GM23338 (cell line): ENCODE measurements around the gene OMD. TPM values are rescaled to one million over a fixed set of nuclear protein-coding genes. Genes with fewer than 3 reads are reported as not detected.

Experiments
- ATAC-seq: fragments of 200-7000 bp; cut with Tn5 transposase; 3 replicates; pipeline ENCODE4 v1.9.1; 2020
- DNase-seq: peaks from one replicate; pipeline ENCODE4 v3.0.0-alpha.2; 2015; ENCODE audit warnings: low spot score
- H2AFZ ChIP-seq: fragments of 200-600 bp; sonication (generic); 2 replicates; pipeline ENCODE4 v1.8.0; 2016; ENCODE audit warnings: antibody characterized with exemption, mild to moderate bottlenecking, moderate library complexity
- H3F3A ChIP-seq: fragments of 200-600 bp; sonication (generic); replicated peaks from 2 replicates; pipeline ENCODE4 v1.8.0; 2017; ENCODE audit warnings: antibody characterized with exemption, mixed run types, low read depth
- H3K27ac ChIP-seq: fragments of 200-600 bp; sonication (generic); 2 replicates; pipeline ENCODE4 v1.6.1; 2016; ENCODE audit warnings: low read depth
- H3K27me3 ChIP-seq: fragments of 200-600 bp; sonication (generic); 2 replicates; pipeline ENCODE4 v1.8.0; 2016; ENCODE audit warnings: mild to moderate bottlenecking, mixed run types, moderate library complexity; ENCODE audit not compliant: insufficient read depth
- H3K36me3 ChIP-seq: fragments of 200-600 bp; sonication (generic); 2 replicates; pipeline ENCODE4 v1.8.0; 2016; ENCODE audit warnings: mild to moderate bottlenecking; ENCODE audit not compliant: insufficient read depth
- H3K4me1 ChIP-seq: fragments of 200-600 bp; sonication (generic); 2 replicates; pipeline ENCODE4 v1.8.0; 2016; ENCODE audit warnings: mild to moderate bottlenecking, moderate library complexity; ENCODE audit not compliant: insufficient read depth
- H3K4me2 ChIP-seq: fragments of 200-600 bp; sonication (generic); 2 replicates; pipeline ENCODE4 v1.7.1; 2017; ENCODE audit warnings: mixed run types
- H3K4me3 ChIP-seq: fragments of 200-600 bp; sonication (generic); 2 replicates; pipeline ENCODE4 v1.6.1; 2016; ENCODE audit warnings: mixed run types
- H3K79me2 ChIP-seq: fragments of 200-600 bp; sonication (generic); replicated peaks from 2 replicates; pipeline ENCODE4 v1.8.0; 2017; ENCODE audit warnings: mild to moderate bottlenecking; ENCODE audit not compliant: insufficient read depth
- H3K9me2 ChIP-seq: fragments of 200-600 bp; sonication (generic); 2 replicates; pipeline ENCODE4 v1.8.0; 2017; ENCODE audit not compliant: insufficient read depth
- H4K20me1 ChIP-seq: fragments of 200-600 bp; sonication (generic); replicated peaks from 2 replicates; pipeline ENCODE4 v1.8.0; 2017; ENCODE audit warnings: mild to moderate bottlenecking; ENCODE audit not compliant: insufficient read depth
- H3K27ac Mint-ChIP-seq: 2 replicates; pipeline ENCODE4 v1.8.0; 2020; ENCODE audit warnings: inconsistent platforms, mild to moderate bottlenecking, moderate library complexity, mixed read lengths
- H3K27me3 Mint-ChIP-seq: 3 replicates; pipeline ENCODE4 v1.8.0; 2022; ENCODE audit warnings: low read depth, mild to moderate bottlenecking, moderate library complexity, mixed read lengths, inconsistent platforms; ENCODE audit not compliant: insufficient read depth, poor library complexity
- H3K36me3 Mint-ChIP-seq: 3 replicates; pipeline ENCODE4 v1.8.0; 2021; ENCODE audit warnings: low read depth, mild to moderate bottlenecking, inconsistent platforms, moderate library complexity, mixed read lengths
- H3K4me1 Mint-ChIP-seq: 3 replicates; pipeline ENCODE4 v1.8.0; 2020; ENCODE audit warnings: mild to moderate bottlenecking, inconsistent platforms, mixed read lengths
- H3K4me3 Mint-ChIP-seq: 3 replicates; pipeline ENCODE4 v1.8.0; 2021; ENCODE audit warnings: moderate library complexity, mild to moderate bottlenecking, inconsistent platforms, mixed read lengths
- H3K9me3 Mint-ChIP-seq: 3 replicates; pipeline ENCODE4 v1.8.0; 2020; ENCODE audit warnings: moderate library complexity, mild to moderate bottlenecking, inconsistent platforms, mixed read lengths
- CREB1 ChIP-seq: fragments of 250-450 bp; sonication (Bioruptor Pico); IDR thresholded peaks from 2 replicates; pipeline ENCODE4 v1.5.0; 2020; ENCODE audit warnings: low read depth, mild to moderate bottlenecking, moderate library complexity
- EZH2 ChIP-seq: fragments of 200-600 bp; sonication (generic); IDR thresholded peaks from one replicate; pipeline ENCODE4 v1.8.0; 2017; ENCODE audit warnings: antibody characterized with exemption, mild to moderate bottlenecking, low read depth; ENCODE audit not compliant: unreplicated experiment
- EZH2phosphoT487 ChIP-seq: fragments of 200-600 bp; sonication (generic); IDR thresholded peaks from one replicate; pipeline ENCODE4 v1.8.1; 2018; ENCODE audit warnings: antibody characterized with exemption; ENCODE audit not compliant: unreplicated experiment
- JUNB ChIP-seq: IDR thresholded peaks from one replicate; pipeline ENCODE4 v1.6.1; 2016; ENCODE audit warnings: antibody characterized with exemption; ENCODE audit not compliant: unreplicated experiment
- NANOG ChIP-seq: IDR thresholded peaks from 2 replicates; pipeline ENCODE4 v1.6.1; 2016; ENCODE audit warnings: antibody characterized with exemption, borderline replicate concordance
- POLR2AphosphoS5 ChIP-seq: IDR thresholded peaks from 2 replicates; pipeline ENCODE4 v1.6.1; 2016; ENCODE audit warnings: antibody characterized with exemption, low read depth
- STAT1 ChIP-seq: IDR thresholded peaks from one replicate; pipeline ENCODE4 v1.6.1; 2016; ENCODE audit warnings: antibody characterized with exemption; ENCODE audit not compliant: unreplicated experiment
- ZNF114 ChIP-seq: fragments of 250-450 bp; sonication (Bioruptor Pico); IDR thresholded peaks from 2 replicates; pipeline ENCODE4 v1.5.0; 2020; ENCODE audit warnings: mild to moderate bottlenecking, moderate library complexity
- ZNF331 ChIP-seq: fragments of 250-450 bp; sonication (Bioruptor Pico); IDR thresholded peaks from 2 replicates; pipeline ENCODE4 v1.5.0; 2020; ENCODE audit warnings: low read depth, mild to moderate bottlenecking, moderate library complexity
- polyA plus RNA-seq: library from polyadenylated mRNA; unstranded; fragments of >200 nt; fragmentation: Nextera tagmentation; extraction: Ambion mirVana; gene quantifications from 2 replicates; pipeline ENCODE4 v1.2.1, GENCODE V29; 2016
- total RNA-seq: library from RNA; depleted of rRNA; stranded (reverse); fragments of >200 nt; shearing (Covaris generic); gene quantifications from 2 replicates; pipeline ENCODE4 v1.2.3, GENCODE V29; 2014
- TF ChIP-seq, protein P1 (sequence below): IDR thresholded peaks from one replicate; pipeline ENCODE4 v1.6.1; 2018; ENCODE audit warnings: antibody characterized with exemption; ENCODE audit not compliant: unreplicated experiment
- TF ChIP-seq, protein P2 (sequence below), 2 experiments: fragments of 200-600 bp in 1 of 2; sonication (generic) in 1 of 2; conservative IDR thresholded peaks; 2 replicates each; pipeline versions ENCODE4 v1.5.1 to v1.6.1; 2016 to 2017; ENCODE audit warnings: antibody characterized with exemption in 2 of 2, low read depth in 2 of 2, mild to moderate bottlenecking in 2 of 2, moderate library complexity in 1 of 2
- TF ChIP-seq, protein P3 (sequence below): fragments of 250-450 bp; sonication (Bioruptor Pico); IDR thresholded peaks from 2 replicates; pipeline ENCODE4 v1.5.0; 2020; ENCODE audit warnings: mild to moderate bottlenecking, moderate library complexity
- TF ChIP-seq, protein P4 (sequence below): IDR thresholded peaks from 2 replicates; pipeline ENCODE4 v1.6.1; 2016; ENCODE audit warnings: antibody characterized with exemption

Gene OMD
- total and polyA plus RNA-seq, 2 experiments from 2014 or later = 1.1 TPM; not detected in 1

DNA sequence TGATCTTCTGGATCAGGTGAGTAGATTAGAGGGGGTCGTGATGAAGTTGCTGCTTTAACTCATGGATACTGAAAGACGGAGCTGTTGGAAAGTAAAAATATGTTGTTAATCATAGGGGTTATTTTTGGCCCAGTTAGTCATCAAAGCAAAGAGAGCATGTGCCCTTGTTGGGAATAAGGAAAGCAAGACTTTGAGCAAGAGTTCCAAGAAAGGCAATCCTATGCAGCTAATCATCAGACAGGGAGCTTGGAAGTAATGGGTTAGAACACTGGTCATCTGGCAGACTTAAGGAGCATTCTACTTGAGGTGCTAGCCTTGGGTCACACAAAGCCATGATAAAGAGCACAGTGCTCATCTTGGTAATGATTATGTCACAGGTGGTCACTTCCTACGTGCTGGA is 39.7 kb upstream of the OMD start:
- DNase-seq (no peak), ATAC-seq (no peak)
- H3K36me3 Mint-ChIP-seq = no peaks in the 10 kb centered on the region
- H3K4me3 Mint-ChIP-seq = no peak overlapping the region
- Histone ChIP-seq H3K4me2 (no peak overlapping the region), H3K79me2 (no peaks in the 10 kb centered on the region), H3K4me3 (no peak overlapping the region), H3K27me3 (no peaks in the 10 kb centered on the region), H3K4me1 (no peaks in the 10 kb centered on the region), H3F3A (no peaks in the 10 kb centered on the region), H4K20me1 (no peaks in the 10 kb centered on the region; the same call in 1 of the 2 replicates), H2AFZ (no peak overlapping the region), H3K27ac (no peak overlapping the region), H3K36me3 (no peaks in the 10 kb centered on the region), H3K9me2 (no peaks in the 10 kb centered on the region)
- TF ChIP-seq, protein P1, sequence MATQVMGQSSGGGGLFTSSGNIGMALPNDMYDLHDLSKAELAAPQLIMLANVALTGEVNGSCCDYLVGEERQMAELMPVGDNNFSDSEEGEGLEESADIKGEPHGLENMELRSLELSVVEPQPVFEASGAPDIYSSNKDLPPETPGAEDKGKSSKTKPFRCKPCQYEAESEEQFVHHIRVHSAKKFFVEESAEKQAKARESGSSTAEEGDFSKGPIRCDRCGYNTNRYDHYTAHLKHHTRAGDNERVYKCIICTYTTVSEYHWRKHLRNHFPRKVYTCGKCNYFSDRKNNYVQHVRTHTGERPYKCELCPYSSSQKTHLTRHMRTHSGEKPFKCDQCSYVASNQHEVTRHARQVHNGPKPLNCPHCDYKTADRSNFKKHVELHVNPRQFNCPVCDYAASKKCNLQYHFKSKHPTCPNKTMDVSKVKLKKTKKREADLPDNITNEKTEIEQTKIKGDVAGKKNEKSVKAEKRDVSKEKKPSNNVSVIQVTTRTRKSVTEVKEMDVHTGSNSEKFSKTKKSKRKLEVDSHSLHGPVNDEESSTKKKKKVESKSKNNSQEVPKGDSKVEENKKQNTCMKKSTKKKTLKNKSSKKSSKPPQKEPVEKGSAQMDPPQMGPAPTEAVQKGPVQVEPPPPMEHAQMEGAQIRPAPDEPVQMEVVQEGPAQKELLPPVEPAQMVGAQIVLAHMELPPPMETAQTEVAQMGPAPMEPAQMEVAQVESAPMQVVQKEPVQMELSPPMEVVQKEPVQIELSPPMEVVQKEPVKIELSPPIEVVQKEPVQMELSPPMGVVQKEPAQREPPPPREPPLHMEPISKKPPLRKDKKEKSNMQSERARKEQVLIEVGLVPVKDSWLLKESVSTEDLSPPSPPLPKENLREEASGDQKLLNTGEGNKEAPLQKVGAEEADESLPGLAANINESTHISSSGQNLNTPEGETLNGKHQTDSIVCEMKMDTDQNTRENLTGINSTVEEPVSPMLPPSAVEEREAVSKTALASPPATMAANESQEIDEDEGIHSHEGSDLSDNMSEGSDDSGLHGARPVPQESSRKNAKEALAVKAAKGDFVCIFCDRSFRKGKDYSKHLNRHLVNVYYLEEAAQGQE = no peak
- TF ChIP-seq, protein P2, sequence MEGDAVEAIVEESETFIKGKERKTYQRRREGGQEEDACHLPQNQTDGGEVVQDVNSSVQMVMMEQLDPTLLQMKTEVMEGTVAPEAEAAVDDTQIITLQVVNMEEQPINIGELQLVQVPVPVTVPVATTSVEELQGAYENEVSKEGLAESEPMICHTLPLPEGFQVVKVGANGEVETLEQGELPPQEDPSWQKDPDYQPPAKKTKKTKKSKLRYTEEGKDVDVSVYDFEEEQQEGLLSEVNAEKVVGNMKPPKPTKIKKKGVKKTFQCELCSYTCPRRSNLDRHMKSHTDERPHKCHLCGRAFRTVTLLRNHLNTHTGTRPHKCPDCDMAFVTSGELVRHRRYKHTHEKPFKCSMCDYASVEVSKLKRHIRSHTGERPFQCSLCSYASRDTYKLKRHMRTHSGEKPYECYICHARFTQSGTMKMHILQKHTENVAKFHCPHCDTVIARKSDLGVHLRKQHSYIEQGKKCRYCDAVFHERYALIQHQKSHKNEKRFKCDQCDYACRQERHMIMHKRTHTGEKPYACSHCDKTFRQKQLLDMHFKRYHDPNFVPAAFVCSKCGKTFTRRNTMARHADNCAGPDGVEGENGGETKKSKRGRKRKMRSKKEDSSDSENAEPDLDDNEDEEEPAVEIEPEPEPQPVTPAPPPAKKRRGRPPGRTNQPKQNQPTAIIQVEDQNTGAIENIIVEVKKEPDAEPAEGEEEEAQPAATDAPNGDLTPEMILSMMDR (conservative IDR thresholded peaks at IDR 0.05; ENCODE audit: low read depth in 2 of 2) = no peak
- no peak for TF ChIP-seq NANOG
- no peak for TF ChIP-seq CREB1 (CRISPR knock-in tag)
- no peak for TF ChIP-seq POLR2AphosphoS5
- no peak for TF ChIP-seq EZH2
- TF ChIP-seq, protein P3, sequence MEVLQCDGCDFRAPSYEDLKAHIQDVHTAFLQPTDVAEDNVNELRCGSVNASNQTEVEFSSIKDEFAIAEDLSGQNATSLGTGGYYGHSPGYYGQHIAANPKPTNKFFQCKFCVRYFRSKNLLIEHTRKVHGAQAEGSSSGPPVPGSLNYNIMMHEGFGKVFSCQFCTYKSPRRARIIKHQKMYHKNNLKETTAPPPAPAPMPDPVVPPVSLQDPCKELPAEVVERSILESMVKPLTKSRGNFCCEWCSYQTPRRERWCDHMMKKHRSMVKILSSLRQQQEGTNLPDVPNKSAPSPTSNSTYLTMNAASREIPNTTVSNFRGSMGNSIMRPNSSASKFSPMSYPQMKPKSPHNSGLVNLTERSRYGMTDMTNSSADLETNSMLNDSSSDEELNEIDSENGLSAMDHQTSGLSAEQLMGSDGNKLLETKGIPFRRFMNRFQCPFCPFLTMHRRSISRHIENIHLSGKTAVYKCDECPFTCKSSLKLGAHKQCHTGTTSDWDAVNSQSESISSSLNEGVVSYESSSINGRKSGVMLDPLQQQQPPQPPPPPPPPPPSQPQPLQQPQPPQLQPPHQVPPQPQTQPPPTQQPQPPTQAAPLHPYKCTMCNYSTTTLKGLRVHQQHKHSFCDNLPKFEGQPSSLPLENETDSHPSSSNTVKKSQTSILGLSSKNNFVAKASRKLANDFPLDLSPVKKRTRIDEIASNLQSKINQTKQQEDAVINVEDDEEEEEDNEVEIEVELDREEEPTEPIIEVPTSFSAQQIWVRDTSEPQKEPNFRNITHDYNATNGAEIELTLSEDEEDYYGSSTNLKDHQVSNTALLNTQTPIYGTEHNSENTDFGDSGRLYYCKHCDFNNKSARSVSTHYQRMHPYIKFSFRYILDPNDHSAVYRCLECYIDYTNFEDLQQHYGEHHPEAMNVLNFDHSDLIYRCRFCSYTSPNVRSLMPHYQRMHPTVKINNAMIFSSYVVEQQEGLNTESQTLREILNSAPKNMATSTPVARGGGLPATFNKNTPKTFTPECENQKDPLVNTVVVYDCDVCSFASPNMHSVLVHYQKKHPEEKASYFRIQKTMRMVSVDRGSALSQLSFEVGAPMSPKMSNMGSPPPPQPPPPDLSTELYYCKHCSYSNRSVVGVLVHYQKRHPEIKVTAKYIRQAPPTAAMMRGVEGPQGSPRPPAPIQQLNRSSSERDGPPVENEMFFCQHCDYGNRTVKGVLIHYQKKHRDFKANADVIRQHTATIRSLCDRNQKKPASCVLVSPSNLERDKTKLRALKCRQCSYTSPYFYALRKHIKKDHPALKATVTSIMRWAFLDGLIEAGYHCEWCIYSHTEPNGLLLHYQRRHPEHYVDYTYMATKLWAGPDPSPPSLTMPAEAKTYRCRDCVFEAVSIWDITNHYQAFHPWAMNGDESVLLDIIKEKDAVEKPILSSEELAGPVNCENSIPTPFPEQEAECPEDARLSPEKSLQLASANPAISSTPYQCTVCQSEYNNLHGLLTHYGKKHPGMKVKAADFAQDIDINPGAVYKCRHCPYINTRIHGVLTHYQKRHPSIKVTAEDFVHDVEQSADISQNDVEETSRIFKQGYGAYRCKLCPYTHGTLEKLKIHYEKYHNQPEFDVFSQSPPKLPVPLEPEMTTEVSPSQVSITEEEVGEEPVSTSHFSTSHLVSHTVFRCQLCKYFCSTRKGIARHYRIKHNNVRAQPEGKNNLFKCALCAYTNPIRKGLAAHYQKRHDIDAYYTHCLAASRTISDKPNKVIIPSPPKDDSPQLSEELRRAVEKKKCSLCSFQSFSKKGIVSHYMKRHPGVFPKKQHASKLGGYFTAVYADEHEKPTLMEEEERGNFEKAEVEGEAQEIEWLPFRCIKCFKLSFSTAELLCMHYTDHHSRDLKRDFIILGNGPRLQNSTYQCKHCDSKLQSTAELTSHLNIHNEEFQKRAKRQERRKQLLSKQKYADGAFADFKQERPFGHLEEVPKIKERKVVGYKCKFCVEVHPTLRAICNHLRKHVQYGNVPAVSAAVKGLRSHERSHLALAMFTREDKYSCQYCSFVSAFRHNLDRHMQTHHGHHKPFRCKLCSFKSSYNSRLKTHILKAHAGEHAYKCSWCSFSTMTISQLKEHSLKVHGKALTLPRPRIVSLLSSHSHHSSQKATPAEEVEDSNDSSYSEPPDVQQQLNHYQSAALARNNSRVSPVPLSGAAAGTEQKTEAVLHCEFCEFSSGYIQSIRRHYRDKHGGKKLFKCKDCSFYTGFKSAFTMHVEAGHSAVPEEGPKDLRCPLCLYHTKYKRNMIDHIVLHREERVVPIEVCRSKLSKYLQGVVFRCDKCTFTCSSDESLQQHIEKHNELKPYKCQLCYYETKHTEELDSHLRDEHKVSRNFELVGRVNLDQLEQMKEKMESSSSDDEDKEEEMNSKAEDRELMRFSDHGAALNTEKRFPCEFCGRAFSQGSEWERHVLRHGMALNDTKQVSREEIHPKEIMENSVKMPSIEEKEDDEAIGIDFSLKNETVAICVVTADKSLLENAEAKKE (CRISPR knock-in tag) = no peak
- TF ChIP-seq JUNB = no peak
- TF ChIP-seq, protein P4, sequence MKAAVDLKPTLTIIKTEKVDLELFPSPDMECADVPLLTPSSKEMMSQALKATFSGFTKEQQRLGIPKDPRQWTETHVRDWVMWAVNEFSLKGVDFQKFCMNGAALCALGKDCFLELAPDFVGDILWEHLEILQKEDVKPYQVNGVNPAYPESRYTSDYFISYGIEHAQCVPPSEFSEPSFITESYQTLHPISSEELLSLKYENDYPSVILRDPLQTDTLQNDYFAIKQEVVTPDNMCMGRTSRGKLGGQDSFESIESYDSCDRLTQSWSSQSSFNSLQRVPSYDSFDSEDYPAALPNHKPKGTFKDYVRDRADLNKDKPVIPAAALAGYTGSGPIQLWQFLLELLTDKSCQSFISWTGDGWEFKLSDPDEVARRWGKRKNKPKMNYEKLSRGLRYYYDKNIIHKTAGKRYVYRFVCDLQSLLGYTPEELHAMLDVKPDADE = no peak
- TF ChIP-seq STAT1 = no peak
- no peak for TF ChIP-seq ZNF331 (CRISPR knock-in tag)
- TF ChIP-seq ZNF114 (CRISPR knock-in tag) = no peak
- no peak for TF ChIP-seq EZH2phosphoT487
- no peaks in the 10 kb centered on the region for H3K9me3 Mint-ChIP-seq
- H3K27ac Mint-ChIP-seq = no peak overlapping the region
- H3K27me3 Mint-ChIP-seq = no peaks in the 10 kb centered on the region
- no peaks in the 10 kb centered on the region for H3K4me1 Mint-ChIP-seq
